A673 (cell line): ENCODE results near the gene TRAPPC2L.

ENCODE experiments used
- CTCF ChIP-seq: fragments of 300-800, 200-600 bp; sonication (generic); conservative IDR thresholded peaks from 2 replicates; pipeline ENCODE4 v1.5.1; 2017; ENCODE audit warnings: low read depth, mild to moderate bottlenecking, antibody characterized with exemption, low read length, moderate library complexity, mixed read lengths
- EZH2 ChIP-seq: fragments of 200-600 bp; sonication (generic); IDR thresholded peaks from 2 replicates; pipeline ENCODE4 v1.6.1; 2017; ENCODE audit warnings: borderline replicate concordance, low read depth, mild to moderate bottlenecking, mixed read lengths, antibody characterized with exemption, low read length; ENCODE audit not compliant: poor library complexity, severe bottlenecking

- TF ChIP-seq CTCF (no peak), EZH2 (no peak)
Observed at GRCh38 chr16:88901718-88902337, 44.9 kb downstream of the TRAPPC2L start.
